ENCODE data around the gene KLHL29.

DNA sequence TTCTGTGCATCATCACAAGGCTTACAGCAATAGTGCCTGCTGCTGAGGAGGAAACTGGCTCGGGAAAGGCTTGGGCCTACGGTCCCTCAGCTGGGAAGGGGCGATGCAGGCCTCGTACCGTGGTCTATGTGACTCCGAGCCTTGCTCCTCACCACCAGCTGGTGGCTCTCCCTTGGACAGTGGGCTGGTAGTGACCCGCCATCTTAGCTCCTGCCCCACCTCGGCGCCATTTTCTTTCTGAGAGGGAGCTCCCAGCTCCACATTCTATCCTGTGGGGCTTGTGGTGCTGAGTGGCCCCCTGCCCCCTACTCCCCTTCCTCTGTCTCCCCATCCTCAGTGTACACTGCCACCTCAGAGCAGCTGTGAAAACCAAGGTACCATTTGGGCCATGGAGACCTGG lies 255.7 kb downstream of the KLHL29 start:
- TF ChIP-seq CTCF (conservative IDR thresholded peaks at IDR 0.05) (no peak), EZH2 (IDR thresholded peaks at IDR 0.05; ENCODE audit: low read depth) (no peak)
